ENCODE data around the gene TENT4B.

TENT4B gene

GRCh38 chr16:50160495-50161164, 7.5 kb downstream of the TENT4B start:
- peaks cover 4% of the 10 kb centered on the region for H3K4me1 ChIP-seq
- DNase-seq, result no peak
- no peaks in the 10 kb centered on the region for H3K9me3 ChIP-seq
- no peaks in the 10 kb centered on the region for H3K27me3 ChIP-seq
- no peak overlapping the region for H3K4me3 ChIP-seq (ENCODE audit: low read depth, low read length)
- TF ChIP-seq CTCF (IDR thresholded peaks at IDR 0.05; ENCODE audit: low read depth, low read length), result no peak
- H3K36me3 ChIP-seq, result 0 out of 2 replicates have a peak, but pooled peaks cover 4% of the 10 kb centered on the region

GRCh38 chr16:50161950-50162349, 8.8 kb downstream of the TENT4B start:
- Histone ChIP-seq H3K27me3 (no peaks in the 10 kb centered on the region), H3K4me3 (ENCODE audit: low read depth, low read length) (no peak overlapping the region), H3K9me3 (no peaks in the 10 kb centered on the region), H3K36me3 (0 out of 2 replicates have a peak, but pooled peaks cover 4% of the 10 kb centered on the region), H3K4me1 (peaks cover 4% of the 10 kb centered on the region)
- DNase-seq, result no peak
- no peak for TF ChIP-seq CTCF (IDR thresholded peaks at IDR 0.05; ENCODE audit: low read depth, low read length)

- Histone ChIP-seq H3K4me3 (ENCODE audit: low read depth, low read length) (no peak overlapping the region), H3K27me3 (no peaks in the 10 kb centered on the region), H3K9me3 (no peaks in the 10 kb centered on the region), H3K4me1 (peaks cover 3% of the 10 kb centered on the region), H3K36me3 (0 out of 2 replicates have a peak, but pooled peaks cover 4% of the 10 kb centered on the region)
- TF ChIP-seq CTCF (IDR thresholded peaks at IDR 0.05; ENCODE audit: low read depth, low read length), result no peak
- no peak for DNase-seq
Measured at GRCh38 chr16:50165473-50165872, 12.4 kb downstream of the TENT4B start.

GRCh38 chr16:50166511-50167500, 13.7 kb downstream of the TENT4B start:
- TF ChIP-seq CTCF (IDR thresholded peaks at IDR 0.05; ENCODE audit: low read depth, low read length), result no peak
- DNase-seq, result no peak
- H3K36me3 ChIP-seq, result 0 out of 2 replicates have a peak, but pooled peaks cover 4% of the 10 kb centered on the region
- no peaks in the 10 kb centered on the region for H3K9me3 ChIP-seq
- peaks cover 3% of the 10 kb centered on the region for H3K4me1 ChIP-seq
- H3K27me3 ChIP-seq, result no peaks in the 10 kb centered on the region
- no peak overlapping the region for H3K4me3 ChIP-seq (ENCODE audit: low read depth, low read length)

- Histone ChIP-seq H3K4me1 (peaks cover 3% of the 10 kb centered on the region), H3K9me3 (no peaks in the 10 kb centered on the region), H3K27me3 (no peaks in the 10 kb centered on the region), H3K36me3 (0 out of 2 replicates have a peak, but pooled peaks cover 4% of the 10 kb centered on the region), H3K4me3 (ENCODE audit: low read depth, low read length) (no peak overlapping the region)
- TF ChIP-seq CTCF (IDR thresholded peaks at IDR 0.05; ENCODE audit: low read depth, low read length), result no peak
- no peak for DNase-seq
Measured at GRCh38 chr16:50167556-50167955, 14.4 kb downstream of the TENT4B start.
